Neutrophil (primary cell): Measurements from ENCODE around the gene NISCH.

ENCODE experiments used
- H3K27ac ChIP-seq: fragments of 200-600 bp; sonication (generic); 2 replicates; pipeline ENCODE4 v1.5.1; 2016; ENCODE audit warnings: mild to moderate bottlenecking, moderate library complexity
- H3K27me3 ChIP-seq: fragments of 200-600 bp; sonication (generic); 2 replicates; pipeline ENCODE4 v1.6.0; 2016; ENCODE audit warnings: mild to moderate bottlenecking
- H3K36me3 ChIP-seq: fragments of 200-600 bp; sonication (generic); 2 replicates; pipeline ENCODE4 v1.5.1; 2017
- H3K4me1 ChIP-seq, 2 experiments: fragments of 200-600 bp in 1 of 2; sonication (generic) in 1 of 2; 1 replicate in 1 of 2; 2 replicates in 1 of 2; pipeline versions ENCODE4 v1.5.1 to v1.6.1; 2013 to 2016; ENCODE audit warnings: low read depth in 1 of 2, low read length in 1 of 2, mild to moderate bottlenecking in 1 of 2, moderate library complexity in 1 of 2; ENCODE audit not compliant: control insufficient read depth in 1 of 2, insufficient read depth in 1 of 2
- H3K4me3 ChIP-seq, 2 experiments: fragments of 200-600 bp in 1 of 2; sonication (generic) in 1 of 2; 1 replicate in 1 of 2; 2 replicates in 1 of 2; pipeline ENCODE4 v1.5.1; 2013 to 2016; ENCODE audit warnings: low read depth in 1 of 2, low read length in 1 of 2, mild to moderate bottlenecking in 1 of 2, moderate library complexity in 1 of 2
- H3K9me3 ChIP-seq: fragments of 200-600 bp; sonication (generic); 2 replicates; pipeline ENCODE4 v1.5.1; 2016
- CTCF ChIP-seq: fragments of 200-600 bp; sonication (generic); IDR thresholded peaks from 2 replicates; pipeline ENCODE4 v1.5.1; 2016; ENCODE audit warnings: antibody characterized with exemption

The NISCH gene

GRCh38 chr3:52492059-52492458 lies 36.7 kb downstream of the NISCH start:
- Histone ChIP-seq H3K4me1 (peaks cover 0 to 8% of the 10 kb centered on the region in 2 experiments), H3K4me3 (no peak overlapping the region), H3K36me3 (peaks cover 66% of the 10 kb centered on the region), H3K27me3 (peaks cover 34% of the 10 kb centered on the region), H3K9me3 (no peaks in the 10 kb centered on the region), H3K27ac (no peak overlapping the region)
- no peak for TF ChIP-seq CTCF

- H3K27ac ChIP-seq, result no peak overlapping the region
- peaks cover 53% of the 10 kb centered on the region for H3K36me3 ChIP-seq
- no peak overlapping the region for H3K4me3 ChIP-seq
- H3K27me3 ChIP-seq, result peaks cover 42% of the 10 kb centered on the region
- no peaks in the 10 kb centered on the region for H3K9me3 ChIP-seq
- peaks cover 12 to 19% of the 10 kb centered on the region in 2 experiments for H3K4me1 ChIP-seq
- no peak for TF ChIP-seq CTCF
Observed at GRCh38 chr3:52493232-52494017, 38.0 kb downstream of the NISCH start.

DNA sequence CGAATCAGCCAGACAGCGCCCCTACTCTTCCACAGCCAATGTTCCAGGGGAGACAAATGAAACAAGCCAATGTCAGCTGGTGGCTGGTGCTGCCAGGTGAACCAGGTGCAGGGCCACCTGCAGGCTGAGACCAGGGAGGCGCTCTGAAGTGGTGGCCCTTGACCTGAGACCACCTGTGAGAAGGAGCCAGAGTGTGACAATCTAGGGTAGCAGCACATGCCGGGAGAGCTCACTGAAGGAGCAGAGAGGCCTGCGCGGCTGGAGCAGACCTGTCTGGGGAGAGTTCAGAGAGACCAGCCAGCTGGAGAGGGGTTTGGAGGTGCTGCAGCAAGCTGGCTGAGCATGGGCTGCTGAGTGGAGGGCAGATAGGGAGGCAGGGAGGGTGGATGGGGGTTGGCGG lies 39.0 kb downstream of the NISCH start:
- Histone ChIP-seq H3K4me1 (peaks cover 22 to 29% of the 10 kb centered on the region in 2 experiments), H3K9me3 (no peaks in the 10 kb centered on the region), H3K27ac (no peak overlapping the region), H3K36me3 (peaks cover 42% of the 10 kb centered on the region), H3K27me3 (peaks cover 42% of the 10 kb centered on the region), H3K4me3 (no peak overlapping the region)
- TF ChIP-seq CTCF, result no peak

DNA sequence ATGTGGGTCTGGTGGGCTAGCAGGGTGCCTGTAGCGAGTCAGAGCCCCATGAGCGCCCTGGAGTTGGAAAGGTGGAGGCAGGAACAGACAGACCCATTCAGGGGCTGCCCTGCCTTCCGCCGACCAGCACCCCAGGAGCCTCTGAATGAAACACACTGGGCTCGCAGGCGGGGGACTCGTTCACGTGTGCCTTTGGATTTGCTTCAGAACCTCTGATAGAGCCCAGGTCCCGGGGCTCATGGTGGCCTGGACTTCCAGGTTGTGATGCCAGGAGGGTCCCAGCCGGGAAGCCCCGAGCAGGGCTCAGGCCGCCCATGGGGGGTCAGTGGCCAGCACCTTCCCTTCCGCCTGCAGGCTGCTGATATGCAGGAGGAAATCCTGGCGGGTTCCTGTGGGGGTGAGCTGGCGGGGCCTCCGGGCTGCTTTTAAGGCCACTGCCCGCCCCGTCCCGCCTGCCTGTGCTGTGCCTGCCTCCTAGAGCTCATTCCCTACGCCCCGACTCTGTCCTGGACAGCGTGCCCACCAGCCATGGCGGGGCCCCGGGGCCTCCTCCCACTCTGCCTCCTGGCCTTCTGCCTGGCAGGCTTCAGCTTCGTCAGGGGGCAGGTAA lies 39.6 kb downstream of the NISCH start, which contains the start of gene STAB1:
STAB1 (plus strand) TSS at position 453 of the 610 bp plus-strand sequence; CDS start at position 529, 76 bp downstream.
- peaks cover 43% of the 10 kb centered on the region for H3K27me3 ChIP-seq
- TF ChIP-seq CTCF, result no peak
- H3K36me3 ChIP-seq, result peaks cover 37% of the 10 kb centered on the region
- no peak within 1 kb of the TSS for H3K4me3 ChIP-seq
- no peaks in the 10 kb centered on the region for H3K9me3 ChIP-seq
- peaks cover 22 to 29% of the 10 kb centered on the region in 2 experiments for H3K4me1 ChIP-seq
- no peak within 1 kb of the TSS for H3K27ac ChIP-seq

GRCh38 chr3:52495777-52496602 lies 40.6 kb downstream of the NISCH start:
- peaks cover 53% of the 10 kb centered on the region for H3K27me3 ChIP-seq
- no peaks in the 10 kb centered on the region for H3K9me3 ChIP-seq
- H3K4me3 ChIP-seq, result no peak overlapping the region
- TF ChIP-seq CTCF, result no peak
- H3K36me3 ChIP-seq, result peaks cover 27% of the 10 kb centered on the region
- H3K4me1 ChIP-seq, result peaks cover 22 to 29% of the 10 kb centered on the region in 2 experiments
- no peak overlapping the region for H3K27ac ChIP-seq
